ENCODE data around the gene SMNDC1.

Gene SMNDC1

GRCh38 chr10:110244550-110244949 is 60.2 kb downstream of the SMNDC1 start:
- no peak for DNase-seq

- no peak for DNase-seq
Measured at GRCh38 chr10:110242511-110242910, 62.2 kb downstream of the SMNDC1 start.

- DNase-seq, result no peak
Measured at GRCh38 chr10:110241841-110242240, 62.9 kb downstream of the SMNDC1 start.

GRCh38 chr10:110241407-110241806 is 63.3 kb downstream of the SMNDC1 start:
- no peak for DNase-seq
